ENCODE results near the gene ECM2. TPM values are rescaled to one million over a fixed set of nuclear protein-coding genes. Genes with fewer than 3 reads are reported as not detected.

The ECM2 gene
- total RNA-seq, 1 experiment from 2014 or later: 0.07 TPM

DNA sequence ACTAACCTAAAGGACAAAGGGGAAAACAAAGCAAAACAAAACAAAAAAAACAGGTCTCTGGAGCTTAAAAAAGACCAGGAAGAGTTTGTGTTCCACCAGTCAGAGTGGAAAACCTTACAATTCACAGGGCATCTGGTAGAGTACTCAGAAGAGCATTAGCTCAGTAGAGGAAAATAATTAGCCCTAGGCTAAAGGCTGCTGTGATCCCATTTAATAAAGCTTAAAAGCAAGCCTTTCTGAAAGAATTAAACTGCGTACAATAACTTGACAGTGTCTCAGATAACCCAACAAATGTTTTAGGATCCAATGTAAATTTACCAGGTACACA is 7.3 kb downstream of the ECM2 start:
- no peak for DNase-seq (ENCODE audit: extremely low read depth, low read depth)

DNA sequence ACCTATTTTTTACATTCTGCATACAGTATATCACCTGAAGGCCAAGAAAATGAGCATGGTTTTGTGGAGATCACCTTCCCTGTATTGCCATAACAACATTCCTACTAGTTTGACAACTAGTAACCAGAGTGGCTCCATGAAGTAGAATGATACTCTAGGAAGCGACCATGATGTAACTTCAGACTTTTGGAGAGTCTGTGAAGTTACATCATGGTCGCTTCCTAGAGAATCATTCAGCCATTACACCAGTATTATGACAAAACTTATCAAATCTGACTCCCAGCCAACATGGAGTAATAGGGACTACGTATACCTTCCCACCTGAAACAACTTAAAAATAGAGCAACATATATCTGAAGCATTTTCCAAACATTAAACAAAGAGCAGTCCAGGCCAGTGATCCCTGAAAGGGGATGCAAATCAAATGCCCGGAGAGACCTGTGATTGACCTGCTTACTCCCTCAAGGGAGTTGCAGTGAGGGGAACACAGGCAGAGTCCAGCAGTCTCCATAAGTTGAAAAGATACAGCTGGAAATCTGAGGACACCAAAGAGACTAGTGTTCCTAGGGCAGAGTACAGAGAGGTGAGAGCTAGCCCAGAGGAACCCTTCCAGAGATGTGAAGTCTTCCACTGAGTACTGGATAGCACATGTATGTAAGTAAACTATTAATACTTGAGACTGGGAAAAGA is 7.8 kb downstream of the ECM2 start:
- no peak for DNase-seq (ENCODE audit: extremely low read depth, low read depth)

DNA sequence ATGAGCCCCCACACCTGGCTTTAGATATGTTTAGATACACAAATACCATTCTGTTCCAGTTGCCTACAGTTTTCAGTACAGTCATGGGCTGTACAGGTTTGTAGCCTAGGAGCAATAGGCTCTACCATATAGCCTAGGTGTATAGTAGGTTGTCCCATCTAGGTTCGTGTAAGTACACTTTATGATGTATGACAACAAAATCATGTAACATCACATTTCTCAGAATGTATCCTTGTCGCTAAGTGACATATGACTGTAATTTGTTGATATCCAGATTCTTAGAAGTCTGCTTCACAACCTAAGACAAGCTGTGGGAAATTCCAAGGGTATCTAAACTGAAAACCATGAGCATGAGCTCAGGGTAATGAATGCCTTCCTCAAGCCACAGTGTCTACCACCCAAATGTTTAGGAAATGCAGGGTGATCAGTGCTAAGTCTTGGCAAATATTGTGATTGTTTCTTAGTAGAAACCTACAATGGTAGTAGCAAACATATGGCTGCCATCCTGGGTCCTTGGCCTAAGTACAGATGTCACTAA is 8.4 kb downstream of the ECM2 start:
- DNase-seq (ENCODE audit: extremely low read depth, low read depth): no peak

DNA sequence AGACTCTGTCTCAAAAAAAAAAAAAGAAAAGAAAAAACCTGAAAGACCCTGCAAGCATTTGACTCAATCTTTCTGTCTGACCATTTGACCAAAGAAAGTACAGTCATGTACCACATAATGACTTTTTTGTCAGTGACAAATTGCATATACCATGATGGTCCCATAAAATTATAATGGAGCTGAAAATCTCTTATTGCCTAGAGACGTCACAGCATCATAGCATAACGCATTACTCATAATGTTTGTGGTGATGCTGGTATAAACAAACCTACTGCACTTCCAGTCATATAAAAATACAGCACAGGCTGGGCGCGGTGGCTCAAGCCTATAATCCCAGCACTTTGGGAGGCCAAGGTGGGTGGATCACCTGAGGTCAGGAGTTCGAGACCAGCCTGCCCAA is 10.5 kb downstream of the ECM2 start:
- no peak for DNase-seq (ENCODE audit: extremely low read depth, low read depth)

DNA sequence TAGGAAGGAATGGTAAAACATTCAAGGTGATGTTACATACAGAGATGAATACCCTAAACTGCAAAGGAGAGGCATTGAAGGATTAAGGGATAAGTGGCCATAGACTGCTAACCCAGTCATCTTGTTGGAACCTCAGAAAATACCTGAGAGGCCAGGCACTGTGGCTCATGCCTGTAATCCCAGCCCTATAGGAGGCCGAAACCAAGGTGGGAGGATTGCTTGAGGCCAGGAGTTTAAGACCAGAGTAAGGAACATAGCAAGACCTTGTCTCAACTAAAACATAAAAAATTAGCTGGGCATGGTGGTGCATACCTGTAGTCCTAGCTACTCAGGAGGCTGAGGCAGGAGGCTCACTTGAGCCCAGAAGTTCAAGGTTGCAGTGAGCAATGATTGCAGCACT is 10.9 kb downstream of the ECM2 start:
- no peak for DNase-seq (ENCODE audit: extremely low read depth, low read depth)

DNA sequence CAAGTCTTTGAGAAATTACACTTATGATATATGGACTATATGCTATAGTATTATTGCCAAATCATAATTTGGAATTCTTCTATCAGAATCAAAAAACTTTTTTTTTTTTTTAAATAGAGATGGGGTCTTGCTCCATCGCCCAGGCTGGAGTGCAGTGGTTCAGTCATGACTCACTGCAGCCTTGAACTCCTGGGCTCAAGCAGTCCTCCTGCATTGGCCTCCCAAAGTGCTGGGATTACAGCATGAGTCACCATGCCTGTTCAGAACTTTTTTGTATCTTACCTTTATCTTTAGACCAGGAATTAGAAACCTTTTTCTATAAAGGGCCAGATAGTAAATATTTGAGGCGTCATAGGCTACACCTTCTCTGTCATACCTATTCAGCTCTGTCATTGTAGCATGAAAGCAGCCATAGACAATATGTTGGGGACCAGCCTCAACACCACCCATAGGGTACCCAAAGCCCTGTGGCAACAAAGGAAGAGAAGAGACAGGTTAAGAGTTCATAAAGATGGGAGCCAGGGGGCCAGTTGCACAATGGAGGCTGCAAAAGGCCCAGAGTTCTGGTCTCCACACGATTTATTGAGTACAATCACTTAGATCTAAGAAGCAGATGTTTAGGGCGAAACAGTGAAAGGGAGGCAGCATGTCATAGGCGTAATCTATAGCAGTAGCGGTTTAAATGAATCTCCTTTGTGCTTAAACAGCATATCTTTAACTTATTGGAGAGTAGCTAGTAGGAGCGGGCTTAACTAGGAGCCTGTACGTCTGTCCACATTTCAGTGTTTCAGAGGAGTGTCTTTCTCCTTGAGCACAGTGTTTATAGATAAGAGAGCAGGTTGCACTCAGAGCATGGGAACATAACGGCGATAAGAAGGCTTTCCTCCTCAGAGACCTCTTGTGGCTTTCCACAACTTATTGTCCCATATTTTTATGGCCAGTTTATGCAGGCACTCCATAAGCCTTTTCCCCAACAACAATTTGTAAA is 12.5 kb downstream of the ECM2 start:
- DNase-seq (ENCODE audit: extremely low read depth, low read depth): no peak

DNA sequence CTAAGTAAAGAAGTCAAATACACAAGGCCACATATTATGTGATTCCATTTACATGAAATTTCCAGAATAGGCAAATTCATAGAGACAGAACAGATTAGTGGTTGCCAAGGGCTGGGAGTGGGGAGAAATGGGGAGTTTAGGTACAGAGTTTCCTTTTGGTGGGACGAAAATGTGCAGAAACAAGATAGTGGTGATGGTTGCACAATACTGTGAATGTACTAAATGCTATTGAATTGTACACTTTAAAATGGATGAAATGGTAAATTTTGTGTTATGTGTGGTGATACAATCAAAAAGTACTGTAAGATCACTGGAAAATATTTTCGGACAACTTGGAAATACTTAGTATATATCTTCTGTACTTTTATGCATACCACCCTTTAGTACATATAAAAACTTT is 15.0 kb downstream of the ECM2 start:
- no peak for DNase-seq (ENCODE audit: extremely low read depth, low read depth)

DNA sequence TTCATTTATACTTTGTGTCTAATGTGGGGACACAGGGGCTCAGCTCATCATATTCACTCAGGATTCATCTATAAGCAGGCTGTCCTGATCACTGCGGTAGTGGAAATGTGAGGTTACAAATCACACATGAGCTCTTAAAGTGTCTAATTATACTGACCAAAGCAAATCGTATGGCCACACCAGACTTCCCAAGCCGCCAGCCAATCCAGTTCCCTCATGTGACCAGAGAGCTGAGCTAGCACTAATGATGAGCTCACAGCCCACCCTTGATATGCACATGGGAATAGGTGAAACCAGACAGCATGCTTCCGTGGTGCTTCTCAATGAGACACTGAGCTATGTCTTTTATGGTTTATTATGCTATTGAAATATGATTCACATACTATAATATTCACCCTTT is 17.6 kb downstream of the ECM2 start:
- DNase-seq (ENCODE audit: extremely low read depth, low read depth): no peak

DNA sequence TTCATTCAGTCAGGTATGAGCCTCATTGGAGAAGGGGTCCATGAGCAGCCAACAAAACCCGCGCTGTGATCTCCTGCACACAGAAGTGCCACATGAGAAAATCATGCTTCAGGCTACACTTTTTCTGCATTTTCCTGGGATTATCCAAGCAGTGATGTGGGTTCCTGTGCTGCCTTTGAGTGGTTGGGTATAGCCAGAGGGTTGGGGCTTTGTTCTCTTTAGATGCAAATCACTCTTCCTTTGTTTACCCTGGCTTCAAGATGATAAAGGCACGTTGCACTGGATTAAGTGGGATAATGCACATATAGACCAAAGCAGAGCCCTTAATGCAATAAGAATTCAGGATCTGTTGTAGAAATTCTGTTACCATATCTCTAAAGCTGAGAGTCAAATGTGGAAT is 18.7 kb downstream of the ECM2 start:
- DNase-seq (ENCODE audit: extremely low read depth, low read depth): no peak

DNA sequence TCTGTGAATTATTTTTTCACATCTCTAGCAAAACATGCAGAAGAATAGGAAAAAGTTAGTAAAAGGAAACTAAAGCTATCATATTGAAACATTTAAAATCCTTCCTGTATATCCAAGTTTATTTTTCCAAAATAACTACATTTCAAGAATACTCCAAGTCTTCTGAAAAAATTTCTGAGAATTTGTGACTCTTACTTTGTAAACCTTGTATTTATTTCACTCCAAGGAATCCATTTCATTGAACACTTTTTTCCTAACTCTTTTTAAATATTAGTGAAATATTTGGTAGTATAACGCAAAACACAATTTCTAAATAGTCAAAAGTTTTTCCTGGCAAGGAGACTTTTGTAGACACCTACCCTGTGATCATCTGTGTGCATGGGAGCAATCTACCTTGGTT is 19.3 kb downstream of the ECM2 start:
- no peak for DNase-seq (ENCODE audit: extremely low read depth, low read depth)

DNA sequence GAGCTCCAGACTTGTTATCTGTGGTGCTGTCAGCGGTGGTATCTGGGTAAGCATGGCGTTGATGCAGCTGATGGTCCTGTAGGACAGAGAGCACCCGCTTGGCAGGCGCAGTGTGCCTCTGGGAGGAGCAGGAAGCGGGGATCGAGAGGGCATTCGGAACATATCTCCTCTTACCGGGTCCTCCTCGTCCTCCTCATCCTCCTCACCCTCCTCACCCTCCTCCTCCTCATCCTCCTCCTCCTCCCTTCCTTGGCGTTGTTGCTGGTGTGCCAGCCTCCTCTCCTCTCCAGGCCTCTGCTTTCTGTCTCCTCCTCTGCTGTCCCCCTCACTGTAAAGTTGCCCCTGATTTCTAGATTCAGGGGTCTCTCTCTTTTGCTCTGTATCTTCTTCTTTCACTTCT is 21.2 kb downstream of the ECM2 start:
- no peak for DNase-seq (ENCODE audit: extremely low read depth, low read depth)

DNA sequence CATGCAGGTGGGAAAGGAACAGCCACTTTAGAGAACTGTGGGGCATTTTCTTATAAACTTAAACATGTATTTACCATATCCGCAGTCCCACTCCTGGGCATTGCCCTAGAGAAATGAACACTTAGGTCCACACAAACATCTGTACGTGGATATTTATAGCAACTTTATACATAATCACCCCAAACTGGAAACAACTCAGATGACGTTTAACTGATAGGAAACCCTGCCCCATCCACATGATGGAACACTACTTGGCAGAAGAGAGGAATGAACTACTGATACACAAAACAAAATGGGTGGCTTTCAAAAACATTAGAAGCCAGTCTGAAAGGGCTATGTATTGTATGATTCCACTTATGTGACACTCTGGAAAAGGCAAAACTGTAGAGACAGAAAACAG is 22.4 kb downstream of the ECM2 start:
- DNase-seq (ENCODE audit: extremely low read depth, low read depth): no peak

DNA sequence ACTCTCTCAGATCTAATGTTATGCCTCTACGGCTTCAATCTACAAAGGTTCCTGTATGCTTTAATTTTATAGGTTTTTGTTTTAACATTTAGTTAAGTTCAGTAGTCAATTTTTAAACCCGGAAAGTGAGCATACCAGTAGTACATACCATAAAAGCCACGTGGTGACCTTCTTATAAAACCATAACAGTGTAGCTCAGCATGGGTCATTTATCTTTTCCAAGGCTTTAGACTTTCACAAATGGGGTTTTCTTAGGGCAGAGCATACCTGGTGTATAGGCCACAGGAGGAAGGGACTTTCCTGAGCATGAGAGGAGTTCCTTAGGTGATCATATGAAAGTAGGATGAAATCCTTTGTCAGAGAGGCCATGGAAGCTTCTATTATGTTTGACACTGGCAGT is 23.2 kb downstream of the ECM2 start:
- DNase-seq (ENCODE audit: extremely low read depth, low read depth): no peak

DNA sequence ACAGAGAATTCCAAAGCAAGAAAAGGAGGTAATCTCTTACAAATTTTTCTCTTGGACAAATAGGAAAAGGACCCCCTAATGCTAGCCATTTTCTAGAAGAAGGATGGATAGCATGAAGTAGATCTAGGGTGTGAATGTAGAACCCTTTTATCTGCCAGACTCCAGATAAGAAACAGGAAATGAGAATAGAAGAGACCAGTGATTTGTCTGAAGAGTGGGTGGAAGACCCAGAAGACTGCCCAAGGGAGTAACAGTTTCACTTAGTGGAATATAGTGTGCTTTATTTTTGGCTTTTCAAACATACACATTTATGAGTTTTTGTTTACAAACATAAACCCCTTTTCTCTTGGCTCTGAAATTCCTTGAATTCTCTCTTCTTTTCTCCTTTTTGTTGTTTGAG is 25.0 kb downstream of the ECM2 start:
- DNase-seq (ENCODE audit: extremely low read depth, low read depth): no peak

DNA sequence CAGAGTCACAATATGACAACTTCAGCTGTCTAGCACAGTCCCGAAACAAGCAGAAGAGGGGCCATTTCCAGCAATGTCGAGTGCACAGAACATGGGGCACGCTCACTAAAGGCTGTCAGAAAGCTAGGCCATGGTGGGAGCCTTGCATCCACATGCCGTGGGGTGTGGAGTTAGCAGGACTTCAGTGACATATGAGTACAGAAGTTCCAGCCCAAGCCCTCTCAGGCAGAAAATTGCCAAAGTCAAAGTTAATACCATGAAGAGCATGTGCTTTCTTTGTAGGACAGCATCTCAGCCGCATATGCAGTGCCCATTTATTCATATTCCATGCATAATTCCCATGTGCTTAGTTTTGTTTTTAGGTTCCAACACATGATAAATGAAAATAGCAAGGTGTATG is 26.7 kb downstream of the ECM2 start:
- DNase-seq (ENCODE audit: extremely low read depth, low read depth): no peak

DNA sequence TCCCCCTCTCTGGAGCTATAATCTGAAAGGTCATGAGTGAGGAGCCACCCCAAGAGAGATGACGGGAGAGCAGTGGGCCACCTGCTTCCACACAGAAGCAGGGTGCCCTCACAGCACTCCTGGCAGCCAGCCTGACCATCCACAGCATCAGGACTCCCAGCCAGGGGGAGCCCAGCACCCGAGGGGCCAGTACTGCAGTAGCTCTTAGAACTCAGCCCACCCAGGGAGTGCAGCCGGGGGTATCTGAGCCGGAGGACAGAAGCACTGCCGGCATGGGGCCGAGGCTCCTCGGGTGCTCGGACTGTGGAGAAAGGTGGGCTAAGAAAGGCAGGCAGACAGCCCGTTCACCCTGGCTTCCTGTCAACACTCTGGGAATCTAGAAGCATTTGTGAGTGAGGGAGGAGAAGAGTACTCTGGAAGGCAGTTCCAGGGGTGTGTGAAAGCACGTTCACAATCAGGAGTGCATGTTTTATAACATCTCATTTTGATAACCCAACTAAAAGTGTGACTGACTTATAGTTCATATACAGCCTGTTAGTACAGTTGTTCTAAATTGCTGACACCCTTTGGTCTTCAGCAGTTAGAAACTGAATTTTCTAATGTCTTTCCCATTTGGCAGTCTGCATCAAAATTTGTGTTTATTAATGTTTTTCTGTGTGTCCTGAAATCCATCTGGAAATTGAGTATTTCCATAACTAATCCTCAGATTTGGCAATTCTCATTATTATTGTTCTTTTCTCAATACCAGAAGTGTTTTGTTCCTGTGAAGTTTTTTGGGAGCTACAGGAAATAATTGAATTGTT is 27.6 kb downstream of the ECM2 start:
- DNase-seq (ENCODE audit: extremely low read depth, low read depth): no peak

DNA sequence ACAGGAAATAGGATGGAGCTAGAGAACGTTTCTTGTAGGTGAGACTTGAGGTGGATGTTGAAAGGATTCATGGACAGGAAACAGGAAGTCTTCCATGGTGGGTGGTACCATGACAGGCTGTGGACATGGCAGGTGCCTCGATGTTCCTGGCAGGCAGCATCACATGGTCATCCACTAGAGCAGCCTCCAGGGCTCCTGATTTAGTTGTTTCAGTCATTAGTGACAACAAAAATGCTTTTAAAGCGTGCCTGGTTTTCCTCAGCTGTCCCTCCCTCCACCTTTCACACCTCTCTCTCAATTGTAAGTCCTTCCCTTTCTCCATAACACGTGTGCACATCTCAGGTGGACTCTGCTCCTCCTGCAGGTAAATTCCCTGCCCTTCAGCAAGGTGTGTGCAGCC is 28.3 kb downstream of the ECM2 start:
- no peak for DNase-seq (ENCODE audit: extremely low read depth, low read depth)

DNA sequence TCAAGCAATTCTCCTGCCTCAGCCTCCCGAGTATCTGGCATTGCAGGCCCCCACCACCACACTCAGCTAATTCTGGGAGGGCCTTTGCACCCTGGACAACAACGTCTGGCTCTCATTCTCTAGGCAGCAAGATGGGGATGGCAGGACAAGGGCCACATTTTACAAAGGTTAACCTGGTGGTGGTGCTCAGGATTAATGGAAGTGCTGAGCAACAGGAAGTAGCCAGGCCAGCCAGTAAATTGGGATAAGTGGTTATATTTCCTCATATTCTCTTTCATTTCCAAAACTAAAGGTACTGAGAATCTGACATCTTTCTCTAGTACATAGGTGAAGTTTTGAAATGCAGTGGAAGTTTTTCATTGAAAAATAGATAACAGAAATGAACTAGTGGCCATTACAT is 28.8 kb downstream of the ECM2 start:
- no peak for DNase-seq (ENCODE audit: extremely low read depth, low read depth)

DNA sequence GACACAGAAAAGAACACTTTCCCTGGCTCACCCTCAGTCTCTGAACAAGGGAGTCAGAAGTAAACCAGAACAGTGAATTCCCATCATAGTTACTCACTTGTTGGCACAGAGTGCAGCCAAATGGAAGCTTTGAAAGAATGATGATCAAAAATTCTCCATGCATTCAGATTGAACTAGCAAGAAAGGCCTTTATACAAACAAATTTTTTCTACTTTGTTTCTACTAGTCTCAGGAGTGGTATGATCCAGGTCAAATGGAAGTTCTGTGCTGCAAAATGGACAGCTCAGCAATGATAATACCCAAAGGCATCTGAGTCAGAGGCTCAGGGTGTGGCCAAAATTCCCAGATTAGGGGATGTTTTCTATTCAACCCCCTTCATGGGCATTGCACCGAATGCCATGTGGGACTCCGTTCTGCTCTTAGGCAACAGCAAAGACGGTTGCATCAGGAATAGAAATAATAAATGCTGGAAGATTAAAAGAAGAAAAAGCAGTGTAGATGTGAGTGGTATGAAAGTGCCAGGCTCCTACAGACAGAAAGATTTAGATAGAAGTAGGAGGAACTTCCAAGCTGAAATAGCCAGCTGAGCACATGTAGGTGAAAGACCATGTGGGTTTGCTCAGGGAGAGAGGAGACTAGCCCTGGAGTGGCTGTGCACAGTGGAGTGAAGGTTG is 29.5 kb downstream of the ECM2 start:
- DNase-seq (ENCODE audit: extremely low read depth, low read depth): peak; percentile 18

DNA sequence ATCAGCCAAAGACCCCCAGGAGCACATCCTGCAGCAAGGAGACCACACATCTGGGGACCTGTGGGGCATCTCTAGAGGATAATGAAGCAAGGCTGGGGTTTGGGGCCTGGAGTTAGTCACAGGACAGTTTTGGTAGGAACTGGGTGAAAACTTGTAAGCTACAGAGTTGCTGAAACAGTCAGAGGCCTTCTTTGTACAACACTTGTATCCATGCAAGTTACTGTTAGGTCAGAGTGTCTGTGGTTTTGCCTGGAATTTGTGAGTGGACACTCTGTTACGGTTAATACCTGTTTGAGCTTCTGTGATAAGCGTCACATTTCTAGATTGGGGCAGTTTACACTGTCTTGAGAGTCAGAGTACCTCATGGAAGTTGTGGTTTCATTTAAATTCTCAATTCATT is 30.9 kb downstream of the ECM2 start:
- no peak for DNase-seq (ENCODE audit: extremely low read depth, low read depth)

DNA sequence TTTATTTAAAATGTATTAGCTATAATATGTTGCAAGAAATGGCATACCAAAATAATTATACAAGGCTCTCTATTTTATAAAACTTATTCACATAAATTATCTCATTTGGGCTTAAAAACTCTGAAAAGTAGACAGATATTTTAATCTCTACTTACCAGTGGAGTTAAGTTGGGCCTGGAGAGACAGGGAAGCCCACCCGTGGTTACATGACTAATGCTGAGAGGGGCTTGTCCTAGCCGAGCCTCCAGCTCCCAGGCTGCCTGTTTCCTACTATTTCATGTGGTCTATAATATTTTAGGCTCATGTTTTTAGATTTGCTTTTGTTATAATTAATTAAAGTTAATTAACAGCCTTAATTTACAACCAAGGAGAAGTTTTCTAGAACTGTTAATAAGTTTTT is 32.6 kb downstream of the ECM2 start:
- no peak for DNase-seq (ENCODE audit: extremely low read depth, low read depth)
